Measurements from ENCODE around the gene FAM217A. TPM values are rescaled to one million over a fixed set of nuclear protein-coding genes. Genes with fewer than 3 reads are reported as not detected.

Gene FAM217A
- total RNA-seq, 1 donor from 2014 or later: not detected

GRCh38 chr6:4049246-4049645 is 29.7 kb downstream of the FAM217A start:
- H3K27ac Mint-ChIP-seq (ENCODE audit: unreplicated experiment): no peak overlapping the region

GRCh38 chr6:4041480-4041879 is 37.5 kb downstream of the FAM217A start:
- no peak for TF ChIP-seq CTCF (IDR thresholded peaks at IDR 0.05; ENCODE audit: partially characterized antibody, unreplicated experiment)
- DNase-seq: no peak
- Mint-ChIP-seq H3K36me3 (ENCODE audit: unreplicated experiment) (no peaks in the 10 kb centered on the region), H3K4me1 (ENCODE audit: low read depth, unreplicated experiment) (no peaks in the 10 kb centered on the region), H3K27me3 (ENCODE audit: unreplicated experiment) (peaks cover 1% of the 10 kb centered on the region), H3K27ac (ENCODE audit: unreplicated experiment) (no peak overlapping the region), H3K4me3 (ENCODE audit: unreplicated experiment) (no peak overlapping the region), H3K9me3 (ENCODE audit: unreplicated experiment) (no peaks in the 10 kb centered on the region)

More at GRCh38 chr6:4049246-4049645, 29.7 kb downstream of the FAM217A start:
- H3K4me3 Mint-ChIP-seq (ENCODE audit: unreplicated experiment): no peak overlapping the region
- H3K9me3 Mint-ChIP-seq (ENCODE audit: unreplicated experiment): no peaks in the 10 kb centered on the region
- no peak for DNase-seq
- H3K4me1 Mint-ChIP-seq (ENCODE audit: low read depth, unreplicated experiment): no peaks in the 10 kb centered on the region
- peaks cover 2% of the 10 kb centered on the region for H3K27me3 Mint-ChIP-seq (ENCODE audit: unreplicated experiment)
- TF ChIP-seq CTCF (IDR thresholded peaks at IDR 0.05; ENCODE audit: partially characterized antibody, unreplicated experiment): no peak
- H3K36me3 Mint-ChIP-seq (ENCODE audit: unreplicated experiment): no peaks in the 10 kb centered on the region

GRCh38 chr6:4039348-4039747 is 39.6 kb downstream of the FAM217A start:
- no peaks in the 10 kb centered on the region for H3K9me3 Mint-ChIP-seq (ENCODE audit: unreplicated experiment)
- peaks cover 1% of the 10 kb centered on the region for H3K27me3 Mint-ChIP-seq (ENCODE audit: unreplicated experiment)
- no peak overlapping the region for H3K27ac Mint-ChIP-seq (ENCODE audit: unreplicated experiment)
- no peaks in the 10 kb centered on the region for H3K4me1 Mint-ChIP-seq (ENCODE audit: low read depth, unreplicated experiment)
- DNase-seq: no peak
- no peak for TF ChIP-seq CTCF (IDR thresholded peaks at IDR 0.05; ENCODE audit: partially characterized antibody, unreplicated experiment)
- no peaks in the 10 kb centered on the region for H3K36me3 Mint-ChIP-seq (ENCODE audit: unreplicated experiment)
- H3K4me3 Mint-ChIP-seq (ENCODE audit: unreplicated experiment): no peak overlapping the region

GRCh38 chr6:4036581-4036980 is 42.4 kb downstream of the FAM217A start:
- peaks cover 8% of the 10 kb centered on the region for H3K4me1 Mint-ChIP-seq (ENCODE audit: low read depth, unreplicated experiment)
- H3K36me3 Mint-ChIP-seq (ENCODE audit: unreplicated experiment): no peaks in the 10 kb centered on the region
- H3K27ac Mint-ChIP-seq (ENCODE audit: unreplicated experiment): no peak overlapping the region
- H3K9me3 Mint-ChIP-seq (ENCODE audit: unreplicated experiment): no peaks in the 10 kb centered on the region
- no peak for TF ChIP-seq CTCF (IDR thresholded peaks at IDR 0.05; ENCODE audit: partially characterized antibody, unreplicated experiment)
- no peak for DNase-seq
- no peak overlapping the region for H3K4me3 Mint-ChIP-seq (ENCODE audit: unreplicated experiment)
- peaks cover 1% of the 10 kb centered on the region for H3K27me3 Mint-ChIP-seq (ENCODE audit: unreplicated experiment)

GRCh38 chr6:4032475-4032874 is 46.5 kb downstream of the FAM217A start:
- peaks cover 14% of the 10 kb centered on the region for H3K4me1 Mint-ChIP-seq (ENCODE audit: low read depth, unreplicated experiment)
- H3K27me3 Mint-ChIP-seq (ENCODE audit: unreplicated experiment): no peaks in the 10 kb centered on the region
- no peak for DNase-seq
- TF ChIP-seq CTCF (IDR thresholded peaks at IDR 0.05; ENCODE audit: partially characterized antibody, unreplicated experiment): no peak
- H3K36me3 Mint-ChIP-seq (ENCODE audit: unreplicated experiment): no peaks in the 10 kb centered on the region
- H3K9me3 Mint-ChIP-seq (ENCODE audit: unreplicated experiment): no peaks in the 10 kb centered on the region
- no peak overlapping the region for H3K27ac Mint-ChIP-seq (ENCODE audit: unreplicated experiment)
- no peak overlapping the region for H3K4me3 Mint-ChIP-seq (ENCODE audit: unreplicated experiment)

Measured in glutamatergic neuron (in vitro differentiated cells).